Osteocyte (in vitro differentiated cells): ENCODE measurements around the gene SPATS2L. TPM values are rescaled to one million over a fixed set of nuclear protein-coding genes. Genes with fewer than 3 reads are reported as not detected.

Experiments used
- DNase-seq: peaks from one replicate; pipeline ENCODE4 v3.0.0; 2021; ENCODE audit warnings: mixed read lengths; ENCODE audit not compliant: unreplicated experiment; ENCODE audit errors: extremely low spot score
- H3K27ac Mint-ChIP-seq: one replicate; pipeline ENCODE4 v1.8.0; 2021; ENCODE audit warnings: mild to moderate bottlenecking, mixed read lengths; ENCODE audit not compliant: unreplicated experiment
- H3K27me3 Mint-ChIP-seq: one replicate; pipeline ENCODE4 v1.8.0; 2021; ENCODE audit warnings: mixed read lengths; ENCODE audit not compliant: unreplicated experiment
- H3K36me3 Mint-ChIP-seq: one replicate; pipeline ENCODE4 v1.8.0; 2021; ENCODE audit warnings: mixed read lengths; ENCODE audit not compliant: unreplicated experiment
- H3K4me1 Mint-ChIP-seq: one replicate; pipeline ENCODE4 v1.8.0; 2021; ENCODE audit warnings: mixed read lengths; ENCODE audit not compliant: unreplicated experiment
- H3K4me3 Mint-ChIP-seq: one replicate; pipeline ENCODE4 v1.8.0; 2021; ENCODE audit warnings: mild to moderate bottlenecking, moderate library complexity, mixed read lengths; ENCODE audit not compliant: unreplicated experiment
- H3K9me3 Mint-ChIP-seq: one replicate; pipeline ENCODE4 v1.8.0; 2021; ENCODE audit warnings: mixed read lengths; ENCODE audit not compliant: unreplicated experiment
- total RNA-seq: library from RNA; stranded (reverse); gene quantifications from 2 replicates; pipeline ENCODE4 v1.2.1, GENCODE V29; 2021
- TF ChIP-seq, protein P1 (sequence below): fragments of 200-600 bp; sonication (generic); IDR thresholded peaks from 2 replicates; pipeline ENCODE4 v1.5.0; 2021; ENCODE audit warnings: antibody characterized with exemption, mild to moderate bottlenecking, moderate library complexity

SPATS2L gene
- total RNA-seq, 1 donor from 2014 or later: 152 TPM

DNA sequence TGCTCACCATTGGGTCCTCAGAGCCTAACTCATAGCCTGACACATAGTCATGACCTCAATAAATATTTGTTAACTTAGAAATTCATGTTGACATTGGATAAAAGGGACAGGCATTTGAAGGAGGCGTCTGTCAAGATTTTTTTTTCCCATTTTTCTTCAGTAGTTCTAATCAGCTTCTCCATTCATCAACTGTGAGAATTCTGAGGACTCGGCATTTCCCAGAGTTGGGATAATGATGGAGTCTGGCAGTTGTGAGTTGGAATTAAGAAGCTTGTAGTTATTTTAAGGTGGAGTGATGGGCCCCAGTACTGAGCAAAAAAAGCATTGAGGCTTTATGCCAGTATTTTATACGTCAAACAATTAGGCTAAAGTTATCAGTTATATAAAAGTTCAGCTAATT is 4.6 kb downstream of the SPATS2L start:
- H3K9me3 Mint-ChIP-seq: no peaks in the 10 kb centered on the region
- no peaks in the 10 kb centered on the region for H3K27me3 Mint-ChIP-seq
- TF ChIP-seq, protein P1, sequence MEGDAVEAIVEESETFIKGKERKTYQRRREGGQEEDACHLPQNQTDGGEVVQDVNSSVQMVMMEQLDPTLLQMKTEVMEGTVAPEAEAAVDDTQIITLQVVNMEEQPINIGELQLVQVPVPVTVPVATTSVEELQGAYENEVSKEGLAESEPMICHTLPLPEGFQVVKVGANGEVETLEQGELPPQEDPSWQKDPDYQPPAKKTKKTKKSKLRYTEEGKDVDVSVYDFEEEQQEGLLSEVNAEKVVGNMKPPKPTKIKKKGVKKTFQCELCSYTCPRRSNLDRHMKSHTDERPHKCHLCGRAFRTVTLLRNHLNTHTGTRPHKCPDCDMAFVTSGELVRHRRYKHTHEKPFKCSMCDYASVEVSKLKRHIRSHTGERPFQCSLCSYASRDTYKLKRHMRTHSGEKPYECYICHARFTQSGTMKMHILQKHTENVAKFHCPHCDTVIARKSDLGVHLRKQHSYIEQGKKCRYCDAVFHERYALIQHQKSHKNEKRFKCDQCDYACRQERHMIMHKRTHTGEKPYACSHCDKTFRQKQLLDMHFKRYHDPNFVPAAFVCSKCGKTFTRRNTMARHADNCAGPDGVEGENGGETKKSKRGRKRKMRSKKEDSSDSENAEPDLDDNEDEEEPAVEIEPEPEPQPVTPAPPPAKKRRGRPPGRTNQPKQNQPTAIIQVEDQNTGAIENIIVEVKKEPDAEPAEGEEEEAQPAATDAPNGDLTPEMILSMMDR: no peak
- H3K27ac Mint-ChIP-seq: peak overlapping the region; percentile 48
- no peak for DNase-seq
- no peaks in the 10 kb centered on the region for H3K36me3 Mint-ChIP-seq
- H3K4me1 Mint-ChIP-seq: peaks cover 60% of the 10 kb centered on the region
- H3K4me3 Mint-ChIP-seq: no peak overlapping the region

DNA sequence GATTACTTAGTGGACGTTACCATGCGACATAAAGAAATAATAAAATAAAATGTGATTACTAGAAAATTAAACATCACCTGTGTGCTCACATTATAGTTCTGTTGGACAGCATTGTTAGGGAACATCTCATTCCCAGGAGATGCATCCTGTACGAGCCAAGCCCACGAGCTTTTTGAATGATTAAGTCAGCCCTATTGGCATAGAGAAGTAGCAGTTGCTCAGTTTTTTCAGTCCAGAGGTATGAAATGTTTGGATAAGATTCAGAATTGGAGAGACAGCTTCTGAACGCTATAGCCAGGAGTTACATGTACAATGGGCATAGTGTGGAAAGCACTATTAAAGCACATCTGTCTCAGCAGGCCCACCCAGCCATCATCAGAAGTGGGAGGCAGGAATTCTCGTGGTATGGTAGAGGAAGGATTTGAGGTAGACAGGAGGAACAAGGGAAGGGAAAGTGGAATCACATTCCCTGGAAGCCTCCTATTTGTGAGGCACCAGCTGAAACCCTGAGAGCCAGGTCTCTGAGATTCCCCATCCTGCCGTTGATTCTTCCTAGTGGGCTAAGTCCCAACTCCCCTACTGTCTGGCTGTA is 8.6 kb downstream of the SPATS2L start:
- H3K4me3 Mint-ChIP-seq: no peak overlapping the region
- H3K9me3 Mint-ChIP-seq: no peaks in the 10 kb centered on the region
- H3K27ac Mint-ChIP-seq: peak overlapping the region; percentile 37
- H3K27me3 Mint-ChIP-seq: no peaks in the 10 kb centered on the region
- H3K4me1 Mint-ChIP-seq: peaks cover 80% of the 10 kb centered on the region
- no peak for DNase-seq
- H3K36me3 Mint-ChIP-seq: no peaks in the 10 kb centered on the region
- TF ChIP-seq, protein P1: no peak

DNA sequence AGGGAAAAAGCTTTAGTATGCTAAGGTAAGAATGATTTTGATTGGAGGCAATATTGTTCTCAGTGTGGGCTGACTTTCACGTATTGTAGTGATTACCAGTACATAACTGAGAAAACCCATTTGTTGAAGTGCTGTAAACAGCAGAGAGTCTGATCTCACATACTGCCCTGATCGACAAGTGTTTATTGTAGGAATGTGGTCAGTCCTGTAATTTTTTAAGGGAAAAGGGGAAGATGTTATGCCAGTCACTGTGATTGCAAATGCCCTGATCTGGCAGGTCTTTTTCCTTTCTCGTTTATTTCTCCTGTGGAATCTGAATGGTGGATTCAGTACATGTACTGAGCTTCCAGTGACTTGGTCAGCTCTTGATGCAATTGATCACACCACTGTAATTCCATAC is 11.5 kb downstream of the SPATS2L start:
- DNase-seq: no peak
- peak overlapping the region; percentile 3 for H3K27ac Mint-ChIP-seq
- H3K9me3 Mint-ChIP-seq: no peaks in the 10 kb centered on the region
- no peak overlapping the region for H3K4me3 Mint-ChIP-seq
- H3K4me1 Mint-ChIP-seq: peaks cover 84% of the 10 kb centered on the region
- H3K27me3 Mint-ChIP-seq: no peaks in the 10 kb centered on the region
- no peaks in the 10 kb centered on the region for H3K36me3 Mint-ChIP-seq
- TF ChIP-seq, protein P1: no peak

DNA sequence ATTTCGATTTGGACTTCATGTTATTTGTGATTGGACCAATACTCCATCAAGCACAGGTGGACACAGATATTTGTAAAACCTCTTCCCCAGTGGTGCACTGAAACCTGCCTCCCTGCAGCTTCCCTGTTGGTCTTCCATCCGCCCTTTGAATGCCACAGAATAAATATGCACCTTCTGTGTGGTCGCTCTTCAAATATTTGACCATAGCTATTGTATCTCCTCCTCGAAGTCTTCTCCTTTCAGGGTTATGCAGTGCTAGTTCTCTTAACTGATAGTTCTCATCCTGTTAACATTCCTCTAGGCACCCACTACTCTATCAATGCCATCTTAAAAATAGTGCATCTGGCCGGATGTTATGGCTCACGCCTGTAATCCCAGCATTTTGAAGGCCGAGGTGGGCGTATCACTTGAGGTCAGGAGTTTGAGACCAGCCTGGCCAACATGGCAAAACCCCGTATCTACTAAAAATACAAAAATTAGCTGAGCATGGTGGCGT is 12.5 kb downstream of the SPATS2L start:
- DNase-seq: no peak
- TF ChIP-seq, protein P1: no peak
- no peaks in the 10 kb centered on the region for H3K27me3 Mint-ChIP-seq
- peak overlapping the region; percentile 83 for H3K27ac Mint-ChIP-seq
- no peaks in the 10 kb centered on the region for H3K36me3 Mint-ChIP-seq
- H3K9me3 Mint-ChIP-seq: no peaks in the 10 kb centered on the region
- peaks cover 79% of the 10 kb centered on the region for H3K4me1 Mint-ChIP-seq
- H3K4me3 Mint-ChIP-seq: no peak overlapping the region

DNA sequence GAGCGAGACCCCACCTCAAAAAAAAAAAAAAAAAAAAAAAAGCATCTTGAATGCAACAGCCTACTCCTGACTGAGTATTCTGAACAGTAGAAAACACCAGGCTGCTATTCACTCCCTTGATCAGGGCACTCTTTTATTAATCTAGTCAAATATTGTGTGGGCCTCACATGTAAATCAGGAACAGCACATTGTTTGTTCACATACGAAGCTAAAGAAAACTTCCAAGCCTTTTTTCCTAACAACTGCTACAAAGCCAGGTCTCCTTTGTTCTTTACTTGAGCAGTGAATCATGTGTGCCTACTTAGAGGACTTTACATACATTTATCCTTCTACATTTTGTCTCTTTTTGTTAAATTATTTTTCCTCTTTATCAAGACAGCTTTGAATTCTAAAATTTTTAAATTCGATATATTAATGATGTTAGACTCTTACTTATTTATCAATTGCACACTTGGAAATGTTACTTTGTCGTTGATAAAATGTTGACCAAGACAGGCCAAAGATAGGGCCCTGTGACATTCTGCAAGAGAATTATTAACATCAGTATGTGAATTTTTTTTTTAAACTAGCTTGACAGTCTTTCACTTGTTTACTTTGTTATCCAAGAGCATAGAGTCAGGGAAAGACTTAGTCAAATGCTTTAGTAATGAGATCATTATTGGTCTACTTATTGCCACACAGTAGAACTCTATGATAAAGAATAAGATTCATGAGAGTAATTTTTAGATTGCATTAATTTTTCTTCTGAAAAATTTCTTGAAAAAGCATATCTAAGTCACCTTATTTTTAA is 13.2 kb downstream of the SPATS2L start:
- Mint-ChIP-seq H3K27me3 (no peaks in the 10 kb centered on the region), H3K4me3 (no peak overlapping the region), H3K36me3 (no peaks in the 10 kb centered on the region), H3K9me3 (no peaks in the 10 kb centered on the region), H3K27ac (peak overlapping the region; percentile 83), H3K4me1 (peaks cover 77% of the 10 kb centered on the region)
- no peak for DNase-seq
- TF ChIP-seq, protein P1: no peak
